Kidney (tissue), 14 donors: ENCODE results near the gene ZFYVE1. TPM values are rescaled to one million over a fixed set of nuclear protein-coding genes. Genes with fewer than 3 reads are reported as not detected.

ENCODE experiments used
- DNase-seq, 5 donors: peaks; one replicate each; pipeline ENCODE4 v3.0.0-alpha.2; 2013 to 2020
- FAIRE-seq: peaks from 2 replicates; lab custom pipeline; 2012; peaks lifted over from hg19 to GRCh38; lab: Jason Lieb, UNC
- H3K27ac ChIP-seq, 2 donors: one replicate each; pipeline ENCODE4 v1.7.0; 2013; ENCODE audit warnings: low read depth in 2 of 2, low read length in 2 of 2, inconsistent platforms in 1 of 2
- H3K27me3 ChIP-seq: one replicate; pipeline ENCODE4 v1.7.1; 2013; ENCODE audit warnings: low read length, inconsistent platforms; ENCODE audit not compliant: control insufficient read depth, insufficient read depth
- H3K36me3 ChIP-seq, 3 donors: one replicate each; pipeline versions ENCODE4 v1.7.0 to v1.7.1; 2013; ENCODE audit warnings: low read length in 3 of 3, control low read depth in 1 of 3, inconsistent platforms in 1 of 3; ENCODE audit not compliant: insufficient read depth in 3 of 3, control insufficient read depth in 2 of 3
- H3K4me1 ChIP-seq, 3 donors: one replicate each; pipeline versions ENCODE4 v1.7.0 to v1.7.1; 2013; ENCODE audit warnings: low read length in 3 of 3, inconsistent platforms in 1 of 3, low read depth in 1 of 3; ENCODE audit not compliant: control insufficient read depth in 2 of 3, insufficient read depth in 2 of 3
- H3K4me3 ChIP-seq, 3 donors: one replicate each; pipeline versions ENCODE4 v1.7.0 to v1.8.1; 2013; ENCODE audit warnings: low read length in 3 of 3, control low read depth in 1 of 3, inconsistent platforms in 1 of 3
- H3K9ac ChIP-seq, 3 donors: one replicate each; pipeline versions ENCODE4 v1.7.0 to v1.7.1; 2013; ENCODE audit warnings: low read length in 3 of 3, control low read depth in 1 of 3, inconsistent platforms in 1 of 3
- H3K9me3 ChIP-seq, 3 donors: one replicate each; pipeline versions ENCODE4 v1.7.0 to v1.7.1; 2013; ENCODE audit warnings: low read length in 3 of 3, control low read depth in 1 of 3, inconsistent platforms in 1 of 3; ENCODE audit not compliant: control insufficient read depth in 2 of 3, insufficient read depth in 1 of 3
- intact Hi-C: fragments of 100-400 bp; cut with DNase I; formaldehyde crosslinking; loops from one replicate; pipeline ENCODE4 v1.11.1; 2022
- polyA plus RNA-seq: library from polyadenylated mRNA; stranded (reverse); fragments of 350-450 nt; fragmentation: Illumina TruSeq; extraction: RNeasy Lipid Tissue Mini Kit (QIAGEN cat#74804); gene quantifications from one replicate; pipeline ENCODE4 v1.2.3, GENCODE V29; 2014; ENCODE audit warnings: low read depth, low replicate concordance; ENCODE audit not compliant: insufficient read depth
- total RNA-seq: library from RNA; stranded (reverse); fragmentation: NEBNext Ultra II Directional; extraction: Animal tissue kit (Norgen Biotek cat#: 25700); gene quantifications from one replicate; pipeline ENCODE4 v1.2.1, GENCODE V29; 2021
- TF ChIP-seq, protein P1 (sequence below): IDR thresholded peaks from 3 replicates; pipeline ENCODE4 v1.5.1; 2012; ENCODE audit warnings: mild to moderate bottlenecking, moderate library complexity, borderline replicate concordance; ENCODE audit not compliant: insufficient read depth; ENCODE audit errors: extremely low read depth
- donor health status: control.
- donor health status: control.
- donor health status: control.
- donor health status: control.
- donor health status: control.
- donor health status: DM: yes; HTN: yes; CAD: no.
- donor health status: Normal renal cell carcinoma (clear cell type).

The ZFYVE1 gene
- total and polyA plus RNA-seq, 2 donors from 2014 or later = 10.7 to 18.8 TPM

DNA sequence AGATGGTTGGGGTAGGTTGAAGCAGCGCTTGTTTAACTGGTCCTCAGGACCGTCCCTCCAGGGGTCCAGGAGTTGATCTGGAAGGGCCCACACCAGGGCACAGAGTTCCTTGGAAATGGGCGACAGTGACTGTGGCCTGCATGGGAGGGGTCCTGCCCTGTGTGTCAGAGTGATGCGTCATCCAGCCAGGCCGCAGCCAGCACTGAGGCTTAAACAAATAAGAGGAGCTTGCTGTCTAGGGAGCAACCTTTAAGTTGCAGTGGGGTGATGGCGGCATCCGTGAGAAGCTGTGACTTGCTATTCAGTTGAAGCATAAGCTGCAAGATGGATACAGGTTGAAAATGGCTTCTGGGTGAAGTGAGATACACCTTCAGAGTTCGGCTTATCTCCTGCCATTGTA, 80.4 kb downstream of the ZFYVE1 start:
- Histone ChIP-seq H3K9me3 (no peaks in the 10 kb centered on the region), H3K36me3 (peaks cover 0 to 21% (median 11%) of the 10 kb centered on the region in 3 donors), H3K4me1 (no peaks in the 10 kb centered on the region), H3K27ac (no peak overlapping the region), H3K4me3 (no peak overlapping the region), H3K9ac (no peak overlapping the region), H3K27me3 (no peaks in the 10 kb centered on the region)
- FAIRE-seq (no peak), DNase-seq (no peak)
- intact Hi-C loops = no loop called here
- TF ChIP-seq, protein P1, sequence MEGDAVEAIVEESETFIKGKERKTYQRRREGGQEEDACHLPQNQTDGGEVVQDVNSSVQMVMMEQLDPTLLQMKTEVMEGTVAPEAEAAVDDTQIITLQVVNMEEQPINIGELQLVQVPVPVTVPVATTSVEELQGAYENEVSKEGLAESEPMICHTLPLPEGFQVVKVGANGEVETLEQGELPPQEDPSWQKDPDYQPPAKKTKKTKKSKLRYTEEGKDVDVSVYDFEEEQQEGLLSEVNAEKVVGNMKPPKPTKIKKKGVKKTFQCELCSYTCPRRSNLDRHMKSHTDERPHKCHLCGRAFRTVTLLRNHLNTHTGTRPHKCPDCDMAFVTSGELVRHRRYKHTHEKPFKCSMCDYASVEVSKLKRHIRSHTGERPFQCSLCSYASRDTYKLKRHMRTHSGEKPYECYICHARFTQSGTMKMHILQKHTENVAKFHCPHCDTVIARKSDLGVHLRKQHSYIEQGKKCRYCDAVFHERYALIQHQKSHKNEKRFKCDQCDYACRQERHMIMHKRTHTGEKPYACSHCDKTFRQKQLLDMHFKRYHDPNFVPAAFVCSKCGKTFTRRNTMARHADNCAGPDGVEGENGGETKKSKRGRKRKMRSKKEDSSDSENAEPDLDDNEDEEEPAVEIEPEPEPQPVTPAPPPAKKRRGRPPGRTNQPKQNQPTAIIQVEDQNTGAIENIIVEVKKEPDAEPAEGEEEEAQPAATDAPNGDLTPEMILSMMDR = no peak

DNA sequence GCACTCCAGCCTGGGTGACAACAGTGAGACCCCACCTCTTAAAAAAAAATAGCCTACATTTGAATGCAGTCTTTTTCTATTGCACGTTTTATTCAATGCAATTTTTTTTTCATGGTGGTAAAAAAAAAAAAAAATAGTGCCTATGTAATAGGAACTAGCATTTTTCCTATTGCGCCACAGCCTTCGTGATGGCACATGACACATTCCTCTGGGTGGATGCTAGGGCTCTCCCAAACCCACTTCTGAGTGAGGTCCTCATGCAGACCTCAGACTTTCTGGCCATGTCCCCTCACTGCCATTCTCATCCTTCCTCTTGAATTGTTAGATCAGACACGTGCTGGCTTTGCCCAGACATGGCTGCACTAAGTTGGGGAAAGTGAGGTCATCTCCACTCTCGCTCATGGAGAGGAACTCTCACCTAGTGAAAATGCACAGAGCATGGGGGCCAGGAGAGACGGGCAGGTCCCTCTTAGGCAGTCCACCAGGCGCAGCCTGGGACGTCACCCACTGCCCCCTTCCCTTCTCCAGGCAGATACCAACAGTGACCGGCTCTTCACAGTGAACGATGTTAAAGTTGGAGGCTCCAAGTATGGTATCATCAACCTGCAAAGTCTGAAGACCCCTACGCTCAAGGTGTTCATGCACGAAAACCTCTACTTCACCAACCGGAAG, 81.4 kb downstream of the ZFYVE1 start:
- no peaks in the 10 kb centered on the region for H3K4me1 ChIP-seq
- DNase-seq (no peak), FAIRE-seq (no peak)
- H3K27me3 ChIP-seq = no peaks in the 10 kb centered on the region
- no peak overlapping the region for H3K9ac ChIP-seq
- no peak overlapping the region for H3K4me3 ChIP-seq
- TF ChIP-seq, protein P1 = no peak
- no peaks in the 10 kb centered on the region for H3K9me3 ChIP-seq
- no peak overlapping the region for H3K27ac ChIP-seq
- intact Hi-C loops = no loop called here
- peaks cover 0 to 21% (median 11%) of the 10 kb centered on the region in 3 donors for H3K36me3 ChIP-seq

DNA sequence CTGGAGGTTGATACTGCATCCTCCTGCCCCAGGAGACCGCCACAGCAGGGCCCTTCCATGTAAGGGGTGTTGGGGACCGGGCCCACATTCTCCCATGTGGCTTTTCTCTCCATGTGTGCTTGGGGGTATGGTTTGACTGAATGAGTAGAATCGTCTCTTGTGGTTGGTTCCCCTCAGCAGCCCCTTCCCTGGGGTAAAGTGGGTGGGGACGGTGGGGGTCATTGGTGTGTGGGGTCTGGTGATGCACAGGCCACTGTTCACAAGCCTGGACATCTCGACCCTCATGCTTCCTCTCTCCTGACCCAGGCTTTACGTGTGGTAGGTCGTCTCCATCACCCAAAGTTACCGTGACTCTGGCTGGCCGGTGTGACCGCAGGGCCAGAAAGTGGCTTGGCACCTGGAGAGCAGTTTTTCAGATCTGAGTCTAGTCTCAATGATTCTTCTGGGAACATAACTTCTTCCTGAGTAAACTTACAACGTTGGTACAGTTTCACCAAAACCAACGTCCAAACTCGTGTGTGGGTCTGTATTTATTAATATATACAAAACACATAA, 83.0 kb downstream of the ZFYVE1 start:
- H3K4me1 ChIP-seq = no peaks in the 10 kb centered on the region
- intact Hi-C loops = no loop called here
- no peak for DNase-seq
- no peak overlapping the region for H3K27ac ChIP-seq
- TF ChIP-seq, protein P1 = no peak
- no peak overlapping the region for H3K4me3 ChIP-seq
- FAIRE-seq = no peak
- H3K9ac ChIP-seq = no peak overlapping the region
- no peaks in the 10 kb centered on the region for H3K9me3 ChIP-seq
- peaks cover 0 to 31% (median 18%) of the 10 kb centered on the region in 3 donors for H3K36me3 ChIP-seq
- H3K27me3 ChIP-seq = no peaks in the 10 kb centered on the region
